ENCODE results near the gene ACOT13. TPM values are rescaled to one million over a fixed set of nuclear protein-coding genes. Genes with fewer than 3 reads are reported as not detected.

The ACOT13 gene
- total RNA-seq, 2 experiments from 2014 or later: 1.5 TPM

GRCh38 chr6:24719125-24719971 is 52.5 kb downstream of the ACOT13 start, which contains the start of gene C6orf62:
TSS of gene C6orf62 (minus strand) at chr6:24719154. CDS start at chr6:24718668, 486 bp downstream.
- peak within 1 kb of the TSS; percentile 100 for H3K27ac ChIP-seq (ENCODE audit: low read depth in 1 of 2, low read length in 2 of 2)
- Mint-ChIP-seq H3K36me3 (ENCODE audit: low read depth) (peaks cover 71% of the 10 kb centered on the region), H3K4me1 (ENCODE audit: low read depth) (peaks cover 63% of the 10 kb centered on the region), H3K27ac (peak within 1 kb of the TSS; percentile 94), H3K9me3 (no peaks in the 10 kb centered on the region), H3K4me3 (peak within 1 kb of the TSS; percentile 92), H3K27me3 (no peaks in the 10 kb centered on the region)
- peak in 13 of 14 experiments; percentile 3 to 74 (median 35) for DNase-seq
- no peaks in the 10 kb centered on the region for H3K27me3 ChIP-seq (ENCODE audit: control insufficient read depth in 1 of 2, insufficient read depth in 2 of 2, low read length in 2 of 2)
- peaks cover 39% of the 10 kb centered on the region for H3K36me3 ChIP-seq (ENCODE audit: insufficient read depth, low read length)
- TF ChIP-seq CTCF (IDR thresholded peaks at IDR 0.05): no peak
- CTCF ChIA-PET: interaction anchor here (1.5 to 1.9 kb wide), 2 partner anchors 48 to 52 kb away, joined by 3 to 6 read pairs; partner anchors contain the start of genes ACOT13 and TDP2
- peaks cover 34% of the 10 kb centered on the region for H3K4me1 ChIP-seq (ENCODE audit: insufficient read depth, low read length)
- no peak for ATAC-seq (ENCODE audit: poor library complexity)
- POLR2A ChIA-PET: interaction anchor here (0.7 to 3.7 kb wide), 9 partner anchors 10 to 299 kb away, joined by 3 to 42 read pairs (median 8); partner anchors contain the start of genes ACOT13, ALDH5A1, GMNN and KIAA0319
- H3K4me3 ChIP-seq (ENCODE audit: low read length): peak within 1 kb of the TSS; percentile 98
- intact Hi-C loops (cut with DNase I, micrococcal nuclease): loop anchor here in 1 of 2 experiments (1.0 kb wide), 1 partner anchor 53 kb away; the partner anchor contains the start of gene TDP2
- no peaks in the 10 kb centered on the region for H3K9me3 ChIP-seq (ENCODE audit: control insufficient read depth in 1 of 2, insufficient read depth in 1 of 2, low read length in 2 of 2)

- DNase-seq (peak; percentile 61 to 92 (median 75)), ATAC-seq (ENCODE audit: poor library complexity) (peak; percentile 10)
- H3K4me1 ChIP-seq (ENCODE audit: insufficient read depth, low read length): peaks cover 29% of the 10 kb centered on the region
- Mint-ChIP-seq H3K4me1 (ENCODE audit: low read depth) (peaks cover 57% of the 10 kb centered on the region), H3K27ac (peak overlapping the region; percentile 94), H3K9me3 (no peaks in the 10 kb centered on the region), H3K27me3 (no peaks in the 10 kb centered on the region), H3K4me3 (peak overlapping the region; percentile 92), H3K36me3 (ENCODE audit: low read depth) (peaks cover 62% of the 10 kb centered on the region)
- peaks cover 31% of the 10 kb centered on the region for H3K36me3 ChIP-seq (ENCODE audit: insufficient read depth, low read length)
- intact Hi-C loops (cut with DNase I, micrococcal nuclease): loop anchor here (1.0 to 5.0 kb wide), 3 partner anchors 52 to 297 kb away; partner anchors contain the start of gene GMNN (in 1 of the 2)
- peak overlapping the region; percentile 98 for H3K4me3 ChIP-seq (ENCODE audit: low read length)
- peak overlapping the region; percentile 100 for H3K27ac ChIP-seq (ENCODE audit: low read depth in 1 of 2, low read length in 2 of 2)
- H3K9me3 ChIP-seq (ENCODE audit: control insufficient read depth in 1 of 2, insufficient read depth in 1 of 2, low read length in 2 of 2): no peaks in the 10 kb centered on the region
- H3K27me3 ChIP-seq (ENCODE audit: control insufficient read depth in 1 of 2, insufficient read depth in 2 of 2, low read length in 2 of 2): no peaks in the 10 kb centered on the region
- POLR2A ChIA-PET: interaction anchor here (0.7 to 3.7 kb wide), 5 partner anchors 17 to 298 kb away, joined by 3 to 42 read pairs (median 7); partner anchors contain the start of genes ACOT13, GMNN, KIAA0319 and TDP2
- CTCF ChIA-PET: interaction anchor here (1.5 kb wide), 1 partner anchor 47 kb away, joined by 3 read pairs; no protein-coding TSS in a partner anchor
- no peak for TF ChIP-seq CTCF (IDR thresholded peaks at IDR 0.05)
Observed at GRCh38 chr6:24720131-24720603, 53.3 kb downstream of the ACOT13 start.
